ENCODE data around the gene ARMC6. TPM values are rescaled to one million over a fixed set of nuclear protein-coding genes. Genes with fewer than 3 reads are reported as not detected.

Gene ARMC6
- polyA plus RNA-seq, 1 donor, result 29.7 TPM

Other genes starting within 250 kb of the ARMC6 start
- gene COMP, start 242.3 kb upstream of the ARMC6 start, polyA plus RNA-seq (ENCODE audit: insufficient read length), result 2.0 TPM
- gene UPF1, start 201.6 kb upstream of the ARMC6 start, polyA plus RNA-seq (ENCODE audit: insufficient read length), result 44.7 TPM
- gene CERS1, start 137.4 kb upstream of the ARMC6 start, polyA plus RNA-seq (ENCODE audit: insufficient read length), result 49.3 TPM
- 84.2 TPM for gene COPE, start 114.2 kb upstream of the ARMC6 start, polyA plus RNA-seq (ENCODE audit: insufficient read length)
- 40.2 TPM for gene DDX49, start 113.9 kb upstream of the ARMC6 start, polyA plus RNA-seq (ENCODE audit: insufficient read length)
- 80.1 TPM for gene HOMER3, start 92.4 kb upstream of the ARMC6 start, polyA plus RNA-seq (ENCODE audit: insufficient read length)
- 62.8 TPM for gene SUGP2, start 86 bp upstream of the ARMC6 start, polyA plus RNA-seq (ENCODE audit: insufficient read length)
- gene SLC25A42, start 30.4 kb downstream of the ARMC6 start, polyA plus RNA-seq (ENCODE audit: insufficient read length), result 10.3 TPM
- 21.8 TPM for gene TMEM161A, start 104.9 kb downstream of the ARMC6 start, polyA plus RNA-seq (ENCODE audit: insufficient read length)
- gene MEF2B, start 136.7 kb downstream of the ARMC6 start, polyA plus RNA-seq (ENCODE audit: insufficient read length), result 2.8 TPM
- gene BORCS8, start 158.5 kb downstream of the ARMC6 start, polyA plus RNA-seq (ENCODE audit: insufficient read length), result 13.2 TPM
- 64.6 TPM for gene RFXANK, start 158.7 kb downstream of the ARMC6 start, polyA plus RNA-seq (ENCODE audit: insufficient read length)
- gene NR2C2AP, start 169.8 kb downstream of the ARMC6 start, polyA plus RNA-seq (ENCODE audit: insufficient read length), result 9.2 TPM
- gene NCAN, start 178.4 kb downstream of the ARMC6 start, polyA plus RNA-seq (ENCODE audit: insufficient read length), result 0.06 TPM
- 1.7 TPM for gene TM6SF2, start 239.7 kb downstream of the ARMC6 start, polyA plus RNA-seq (ENCODE audit: insufficient read length)

All from hindlimb muscle (tissue), 1 donor.